Measurements from ENCODE around the gene NEDD4.
"Not testable (repeated sequence)": the region's sequence is repeated elsewhere in the genome, so short reads cannot be mapped to it uniquely, and the experiment has no call there.

Gene NEDD4

DNA sequence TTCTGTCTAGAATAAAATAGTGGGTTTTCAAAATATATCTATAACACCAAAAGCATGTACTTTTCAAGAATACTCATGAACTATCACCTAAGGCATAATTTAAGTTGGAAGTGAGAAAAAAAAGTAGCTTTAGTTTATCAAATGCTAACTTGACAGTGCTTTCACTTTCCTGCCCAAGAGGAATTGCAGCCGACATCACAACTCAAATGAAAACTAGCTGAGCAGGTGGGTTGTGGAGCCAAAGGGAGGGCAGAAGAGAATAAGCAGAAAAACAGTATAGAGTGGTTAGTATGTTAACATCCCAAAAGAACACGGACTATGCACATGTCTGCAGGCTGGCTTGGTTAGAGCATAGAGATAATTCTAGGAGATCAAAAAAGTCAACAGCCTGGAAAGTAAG lies 120.9 kb downstream of the NEDD4 start:
- no peak overlapping the region for H3K27ac ChIP-seq (ENCODE audit: low read depth, low read length, poor library complexity, severe bottlenecking)
- H4K20me1 ChIP-seq (ENCODE audit: insufficient read depth, low read length): no peaks in the 10 kb centered on the region
- H3K4me1 ChIP-seq (ENCODE audit: insufficient read depth, low read length, severe bottlenecking): no peaks in the 10 kb centered on the region
- H2AFZ ChIP-seq (ENCODE audit: low read length): no peak overlapping the region
- H3K9me3 ChIP-seq (ENCODE audit: low read length): no peaks in the 10 kb centered on the region
- H3K4me2 ChIP-seq (ENCODE audit: low read length): no peak overlapping the region
- no peak overlapping the region for H3K4me3 ChIP-seq (ENCODE audit: low read depth, low read length, poor library complexity, severe bottlenecking)
- H3K9me2 ChIP-seq (ENCODE audit: low read depth, low read length): no peaks in the 10 kb centered on the region
- TF ChIP-seq, protein P1, sequence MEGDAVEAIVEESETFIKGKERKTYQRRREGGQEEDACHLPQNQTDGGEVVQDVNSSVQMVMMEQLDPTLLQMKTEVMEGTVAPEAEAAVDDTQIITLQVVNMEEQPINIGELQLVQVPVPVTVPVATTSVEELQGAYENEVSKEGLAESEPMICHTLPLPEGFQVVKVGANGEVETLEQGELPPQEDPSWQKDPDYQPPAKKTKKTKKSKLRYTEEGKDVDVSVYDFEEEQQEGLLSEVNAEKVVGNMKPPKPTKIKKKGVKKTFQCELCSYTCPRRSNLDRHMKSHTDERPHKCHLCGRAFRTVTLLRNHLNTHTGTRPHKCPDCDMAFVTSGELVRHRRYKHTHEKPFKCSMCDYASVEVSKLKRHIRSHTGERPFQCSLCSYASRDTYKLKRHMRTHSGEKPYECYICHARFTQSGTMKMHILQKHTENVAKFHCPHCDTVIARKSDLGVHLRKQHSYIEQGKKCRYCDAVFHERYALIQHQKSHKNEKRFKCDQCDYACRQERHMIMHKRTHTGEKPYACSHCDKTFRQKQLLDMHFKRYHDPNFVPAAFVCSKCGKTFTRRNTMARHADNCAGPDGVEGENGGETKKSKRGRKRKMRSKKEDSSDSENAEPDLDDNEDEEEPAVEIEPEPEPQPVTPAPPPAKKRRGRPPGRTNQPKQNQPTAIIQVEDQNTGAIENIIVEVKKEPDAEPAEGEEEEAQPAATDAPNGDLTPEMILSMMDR (IDR thresholded peaks at IDR 0.05; ENCODE audit: low read length): no peak
- no peak for TF ChIP-seq EZH2 (IDR thresholded peaks at IDR 0.05; ENCODE audit: borderline replicate concordance, low read length)
- H3K9ac ChIP-seq (ENCODE audit: low read length): no peak overlapping the region
- H3K36me3 ChIP-seq (ENCODE audit: insufficient read depth, low read length): no peaks in the 10 kb centered on the region
- no peaks in the 10 kb centered on the region for H3F3A ChIP-seq (ENCODE audit: insufficient read depth, low read length)
- H3K79me2 ChIP-seq (ENCODE audit: insufficient read depth, low read length): no peaks in the 10 kb centered on the region
- H3K27me3 ChIP-seq (ENCODE audit: insufficient read depth, low read length): no peaks in the 10 kb centered on the region

DNA sequence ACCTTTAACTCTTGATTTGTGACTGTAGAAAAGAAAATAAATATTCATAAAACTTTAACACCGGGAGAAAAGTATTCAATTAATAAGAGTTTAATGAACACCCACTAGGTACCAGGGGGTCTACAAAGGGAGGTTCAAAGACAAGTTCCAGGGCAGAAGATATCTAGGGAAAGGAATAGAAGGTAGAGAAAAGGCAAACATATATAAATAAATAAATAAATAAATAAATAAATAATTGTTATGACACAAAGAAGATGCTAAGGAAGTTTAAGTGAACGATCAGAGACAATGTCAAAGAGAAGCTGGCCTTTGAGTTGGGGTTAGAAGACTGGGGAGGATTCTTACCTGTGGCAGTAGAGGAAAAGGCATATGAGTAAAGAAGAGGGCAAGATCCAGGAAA lies 123.8 kb downstream of the NEDD4 start:
- Histone ChIP-seq H3K27ac (ENCODE audit: low read depth, low read length, poor library complexity, severe bottlenecking) (no peak overlapping the region), H3K9ac (ENCODE audit: low read length) (no peak overlapping the region), H3K79me2 (ENCODE audit: insufficient read depth, low read length) (no peaks in the 10 kb centered on the region), H3K4me2 (ENCODE audit: low read length) (no peak overlapping the region), H3K36me3 (ENCODE audit: insufficient read depth, low read length) (no peaks in the 10 kb centered on the region), H3K9me3 (ENCODE audit: low read length) (no peaks in the 10 kb centered on the region), H3K4me3 (ENCODE audit: low read depth, low read length, poor library complexity, severe bottlenecking) (no peak overlapping the region), H3F3A (ENCODE audit: insufficient read depth, low read length) (no peaks in the 10 kb centered on the region), H2AFZ (ENCODE audit: low read length) (no peak overlapping the region), H3K4me1 (ENCODE audit: insufficient read depth, low read length, severe bottlenecking) (no peaks in the 10 kb centered on the region), H3K27me3 (ENCODE audit: insufficient read depth, low read length) (no peaks in the 10 kb centered on the region), H3K9me2 (ENCODE audit: low read depth, low read length) (no peaks in the 10 kb centered on the region), H4K20me1 (ENCODE audit: insufficient read depth, low read length) (no peaks in the 10 kb centered on the region)
- no peak for TF ChIP-seq EZH2 (IDR thresholded peaks at IDR 0.05; ENCODE audit: borderline replicate concordance, low read length)
- TF ChIP-seq, protein P1 (IDR thresholded peaks at IDR 0.05; ENCODE audit: low read length): no peak

GRCh38 chr15:55868707-55869106 lies 124.7 kb downstream of the NEDD4 start:
- no peak overlapping the region for H3K27ac ChIP-seq (ENCODE audit: low read depth, low read length, poor library complexity, severe bottlenecking)
- no peaks in the 10 kb centered on the region for H3K9me2 ChIP-seq (ENCODE audit: low read depth, low read length)
- no peak overlapping the region for H3K9ac ChIP-seq (ENCODE audit: low read length)
- no peaks in the 10 kb centered on the region for H3K79me2 ChIP-seq (ENCODE audit: insufficient read depth, low read length)
- no peak overlapping the region for H3K4me3 ChIP-seq (ENCODE audit: low read depth, low read length, poor library complexity, severe bottlenecking)
- H3K4me1 ChIP-seq (ENCODE audit: insufficient read depth, low read length, severe bottlenecking): no peaks in the 10 kb centered on the region
- no peaks in the 10 kb centered on the region for H3K27me3 ChIP-seq (ENCODE audit: insufficient read depth, low read length)
- H4K20me1 ChIP-seq (ENCODE audit: insufficient read depth, low read length): no peaks in the 10 kb centered on the region
- TF ChIP-seq EZH2 (IDR thresholded peaks at IDR 0.05; ENCODE audit: borderline replicate concordance, low read length): no peak
- TF ChIP-seq, protein P1 (IDR thresholded peaks at IDR 0.05; ENCODE audit: low read length): no peak
- H3F3A ChIP-seq (ENCODE audit: insufficient read depth, low read length): no peaks in the 10 kb centered on the region
- no peaks in the 10 kb centered on the region for H3K9me3 ChIP-seq (ENCODE audit: low read length)
- no peaks in the 10 kb centered on the region for H3K36me3 ChIP-seq (ENCODE audit: insufficient read depth, low read length)
- no peak overlapping the region for H2AFZ ChIP-seq (ENCODE audit: low read length)
- H3K4me2 ChIP-seq (ENCODE audit: low read length): no peak overlapping the region

DNA sequence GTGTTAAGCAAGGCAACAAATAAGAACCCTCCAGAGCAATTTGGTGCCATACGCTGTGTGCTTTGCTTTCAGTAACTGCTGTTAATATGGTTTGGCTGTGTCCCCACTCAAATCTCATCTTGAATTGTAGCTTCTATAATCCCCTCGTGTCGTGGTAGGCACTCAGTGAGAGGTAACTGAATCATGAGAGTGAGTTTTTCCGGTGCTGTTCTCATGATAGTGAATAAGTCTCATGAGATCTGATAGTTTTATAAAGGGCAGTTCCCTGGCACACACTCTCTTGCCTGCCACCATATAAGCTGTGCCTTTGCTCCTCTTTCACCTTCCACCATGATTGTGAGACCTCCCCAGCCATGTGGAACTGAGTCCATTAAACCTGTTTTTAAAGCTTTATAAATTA lies 125.1 kb downstream of the NEDD4 start:
- not testable (repeated sequence) for H3K36me3 ChIP-seq (ENCODE audit: insufficient read depth, low read length); H3K9ac ChIP-seq (ENCODE audit: low read length); H3F3A ChIP-seq (ENCODE audit: insufficient read depth, low read length); H3K4me3 ChIP-seq (ENCODE audit: low read depth, low read length, poor library complexity, severe bottlenecking); H3K27me3 ChIP-seq (ENCODE audit: insufficient read depth, low read length); H2AFZ ChIP-seq (ENCODE audit: low read length); H3K9me2 ChIP-seq (ENCODE audit: low read depth, low read length); H3K9me3 ChIP-seq (ENCODE audit: low read length); H4K20me1 ChIP-seq (ENCODE audit: insufficient read depth, low read length); H3K4me2 ChIP-seq (ENCODE audit: low read length); H3K27ac ChIP-seq (ENCODE audit: low read depth, low read length, poor library complexity, severe bottlenecking); H3K79me2 ChIP-seq (ENCODE audit: insufficient read depth, low read length); H3K4me1 ChIP-seq (ENCODE audit: insufficient read depth, low read length, severe bottlenecking)

All from OCI-LY1 (cell line).